Hematopoietic multipotent progenitor cell treated with erythropoietin and hydrocortisone succinate and interleukin-3 and kit ligand, for 6 days (in vitro differentiated cells): ENCODE measurements around the gene ENTREP1.
"Not testable (repeated sequence)": the region's sequence is repeated elsewhere in the genome, so short reads cannot be mapped to it uniquely, and the experiment has no call there.

Experiments
- DNase-seq: peaks from one replicate; pipeline ENCODE4 v3.0.0-alpha.2; 2015

Gene ENTREP1

GRCh38 chr9:69420611-69421270 lies 95.7 kb downstream of the ENTREP1 start:
- DNase-seq = no peak

DNA sequence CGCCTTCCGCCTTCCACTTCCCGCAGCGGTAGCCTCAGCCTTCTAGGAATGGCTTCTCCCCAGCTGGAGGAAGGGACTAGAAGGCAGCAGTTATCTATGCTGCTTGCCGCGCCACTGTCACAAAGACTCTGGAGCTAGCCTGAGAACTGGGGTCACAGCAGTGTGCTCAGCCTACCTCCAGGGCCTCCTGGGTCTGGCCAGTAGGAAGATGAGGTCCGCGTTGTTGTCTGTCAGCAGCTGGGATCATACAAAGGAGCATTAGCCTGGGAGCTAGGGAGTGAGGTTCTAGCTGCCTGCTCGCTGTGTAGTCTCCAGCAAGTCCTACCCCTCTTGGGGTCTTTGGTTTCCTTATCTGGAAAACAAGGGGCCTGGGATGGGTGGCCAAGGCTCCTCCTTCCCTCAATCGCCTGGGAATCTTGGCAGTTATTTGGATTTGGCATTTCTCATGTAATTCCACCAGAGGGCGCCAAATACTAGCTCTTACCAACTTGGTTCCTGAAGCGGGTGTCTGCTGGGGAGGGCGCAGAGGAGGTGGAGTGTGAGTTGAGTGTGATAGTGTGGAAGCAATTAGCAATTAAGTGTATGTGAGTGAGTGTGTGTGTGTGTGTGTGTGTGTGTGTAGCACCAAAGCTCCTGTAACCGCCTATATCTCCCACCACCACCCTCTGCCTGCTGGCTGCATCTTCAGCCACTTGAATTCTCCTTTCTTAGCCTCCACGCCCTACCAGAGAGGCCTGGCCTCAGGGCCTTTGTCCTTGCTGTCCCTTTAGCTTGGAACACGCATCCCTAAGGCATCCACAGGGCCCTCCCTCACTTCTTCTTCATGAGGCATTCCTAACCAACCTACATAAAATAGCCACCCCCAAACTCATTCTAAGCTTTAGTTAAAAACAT lies 97.1 kb downstream of the ENTREP1 start:
- DNase-seq = peak; percentile 83

DNA sequence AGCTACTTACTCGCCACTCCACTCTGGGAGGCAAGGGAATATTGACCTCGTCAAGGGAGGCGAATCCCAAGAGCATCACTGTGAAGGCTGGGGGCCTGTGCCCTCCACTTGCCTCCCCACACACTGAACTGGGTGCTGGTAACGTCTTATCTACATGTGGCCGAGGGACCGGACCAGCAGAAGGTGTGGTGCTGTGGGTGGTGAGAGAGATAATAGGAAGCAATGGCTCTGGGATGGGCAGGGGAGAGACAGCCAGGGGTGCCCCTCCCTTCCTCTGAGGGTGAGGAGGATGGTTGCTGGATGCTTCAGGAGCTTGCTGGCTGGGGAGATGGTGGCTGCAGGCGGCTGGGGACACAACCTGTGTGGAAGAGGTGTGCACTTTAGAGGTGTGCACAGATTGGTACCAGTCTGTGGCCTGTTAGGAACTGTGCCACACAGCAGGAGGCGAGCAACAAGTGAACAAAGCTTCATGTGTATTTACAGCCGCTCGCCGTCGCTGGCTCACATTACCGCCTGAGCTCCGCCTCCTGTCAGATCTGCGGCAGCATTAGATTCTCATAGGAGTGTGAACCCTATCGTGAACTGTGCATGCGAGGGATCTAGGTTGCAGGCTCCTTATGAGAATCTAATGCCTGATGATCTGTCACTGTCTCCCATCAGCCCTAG lies 100.3 kb downstream of the ENTREP1 start:
- peak; percentile 59 for DNase-seq

DNA sequence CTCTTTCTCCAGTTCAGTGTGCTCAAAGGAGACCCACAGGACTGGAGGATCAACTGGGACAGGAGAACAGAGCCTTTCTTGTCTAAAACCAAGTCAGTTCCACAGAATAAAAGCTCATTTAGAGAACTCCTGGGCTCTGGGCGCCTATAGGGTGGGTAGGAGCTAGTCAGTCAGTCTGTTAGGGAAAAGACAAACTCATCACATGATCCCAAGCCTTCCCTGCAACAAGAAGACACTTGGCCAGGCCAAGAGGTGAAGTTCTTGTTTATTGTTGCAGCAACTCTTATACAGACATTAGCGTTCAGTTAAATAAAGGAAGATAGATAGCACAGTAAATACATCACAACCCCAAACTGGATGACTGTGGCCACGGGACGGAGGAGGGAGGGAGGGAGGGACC lies 102.3 kb downstream of the ENTREP1 start:
- DNase-seq = no peak

DNA sequence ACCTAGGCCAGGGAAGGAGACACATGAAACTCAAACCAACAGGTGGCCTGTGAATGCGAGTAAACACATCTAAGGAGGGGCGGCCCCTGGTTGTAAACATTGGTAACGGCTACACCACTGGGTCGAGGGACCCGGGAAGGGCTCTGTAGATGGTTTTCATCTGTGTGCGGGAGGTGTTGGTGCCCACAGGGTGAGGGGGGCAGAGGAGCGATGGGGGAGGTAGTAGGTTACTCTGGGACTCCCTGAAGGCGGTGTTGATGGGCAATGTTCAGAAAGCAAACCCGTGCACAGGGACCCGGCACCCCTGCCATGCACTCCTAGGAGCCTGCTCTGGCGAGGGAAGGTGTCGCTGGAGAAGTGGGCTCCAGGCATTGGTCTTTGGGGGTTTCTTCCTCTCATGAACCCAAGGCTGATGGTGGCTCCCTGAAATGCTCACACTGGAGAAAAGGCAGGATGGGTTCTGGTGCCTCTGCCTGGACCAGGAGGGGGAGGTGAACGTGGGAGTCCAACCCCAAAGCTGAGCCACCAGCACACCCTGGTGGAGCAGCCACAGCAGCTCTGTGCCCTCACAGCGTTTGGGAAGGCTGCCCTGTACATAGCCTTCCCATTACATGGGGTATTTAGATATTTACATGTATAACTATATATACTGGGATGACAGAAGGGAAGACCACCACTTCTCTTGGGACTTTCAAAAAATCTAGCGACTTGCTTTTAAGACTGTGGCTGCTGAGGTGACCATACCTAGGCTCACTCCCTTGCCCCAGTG lies 103.2 kb downstream of the ENTREP1 start:
- DNase-seq = no peak

DNA sequence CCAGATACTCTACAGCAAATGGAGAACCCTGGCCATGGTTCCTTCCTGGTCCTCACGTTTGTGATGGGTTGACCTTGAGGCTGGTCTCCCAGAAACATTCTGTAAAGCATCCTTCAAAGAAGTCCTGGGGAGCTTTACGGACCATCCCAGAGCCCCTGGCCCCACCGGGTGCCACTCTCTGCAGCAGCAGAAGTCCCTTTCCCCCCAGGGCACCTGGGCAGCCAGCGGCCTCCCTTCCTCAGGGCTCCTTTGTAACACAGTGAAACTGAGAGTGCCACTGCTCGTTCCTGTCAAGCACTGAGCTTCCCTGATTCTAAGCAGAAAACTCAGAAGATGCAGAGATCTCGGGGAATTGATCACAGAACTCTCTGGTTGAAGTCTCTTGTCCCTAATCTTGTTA lies 104.3 kb downstream of the ENTREP1 start:
- no peak for DNase-seq

DNA sequence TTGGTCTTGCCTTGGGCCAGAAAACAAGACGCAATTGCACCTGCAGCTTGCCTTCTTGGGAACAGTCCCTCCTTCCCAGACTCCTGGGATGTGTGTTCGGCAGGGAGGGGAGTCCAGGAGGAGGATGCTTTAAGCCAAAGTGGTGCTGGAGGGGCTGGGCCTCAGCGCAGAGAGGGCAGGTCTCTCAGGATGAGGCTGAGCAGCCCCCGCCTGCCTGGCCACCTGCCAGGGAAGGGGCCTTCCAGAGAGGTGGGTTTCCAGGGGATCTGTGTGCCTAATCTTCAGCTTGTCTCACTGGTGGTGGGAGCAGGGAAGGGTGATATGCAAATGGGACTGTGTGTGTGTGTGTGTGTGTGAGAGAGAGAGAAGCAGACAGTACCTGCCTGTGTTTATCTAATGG lies 105.2 kb downstream of the ENTREP1 start:
- no peak for DNase-seq

- DNase-seq = no peak
Observed at GRCh38 chr9:69431203-69431602, 106.2 kb downstream of the ENTREP1 start.

DNA sequence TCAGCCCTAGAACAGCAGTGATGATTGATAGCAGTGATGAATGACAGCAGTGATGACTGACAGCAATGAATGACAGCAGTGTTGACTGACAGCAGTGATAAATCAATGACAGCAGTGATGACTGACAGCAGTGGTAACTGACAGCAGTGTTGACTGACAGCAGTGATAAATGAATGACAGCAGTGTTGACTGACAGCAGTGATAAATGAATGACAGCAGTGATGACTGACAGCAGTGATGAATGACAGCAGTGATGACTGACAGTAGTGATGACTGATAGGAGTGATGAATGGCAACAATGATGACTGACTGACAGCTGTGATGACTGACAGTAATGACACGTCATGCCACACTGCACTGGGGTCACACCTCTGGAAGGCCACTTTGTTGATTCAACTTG lies 106.8 kb downstream of the ENTREP1 start:
- no peak for DNase-seq

- DNase-seq = no peak
Observed at GRCh38 chr9:69432623-69433022, 107.6 kb downstream of the ENTREP1 start.

- no peak for DNase-seq
Observed at GRCh38 chr9:69433392-69433791, 108.4 kb downstream of the ENTREP1 start.

DNA sequence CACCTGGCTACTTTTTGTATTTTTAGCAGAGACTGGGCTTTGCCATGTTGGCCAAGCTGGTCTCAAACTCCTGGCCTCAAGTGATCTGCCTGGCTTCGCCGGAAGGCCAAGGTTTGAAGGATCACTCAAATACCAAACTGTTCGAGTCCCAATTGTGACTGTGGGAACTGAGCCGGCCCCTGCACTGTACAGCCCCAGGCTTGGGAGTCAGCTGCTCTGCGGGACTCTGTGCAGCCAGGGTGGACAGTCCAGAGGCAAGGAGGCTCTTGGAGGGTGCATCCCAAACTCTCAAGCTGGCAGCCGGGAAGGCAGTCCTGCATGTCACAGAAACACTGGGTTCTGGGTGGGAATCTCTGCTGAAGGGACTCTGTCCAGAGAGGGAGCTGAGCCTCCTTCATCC lies 109.0 kb downstream of the ENTREP1 start:
- no peak for DNase-seq

GRCh38 chr9:69439654-69440053 lies 114.6 kb downstream of the ENTREP1 start:
- DNase-seq = not testable (repeated sequence)

GRCh38 chr9:69440254-69440955 lies 115.4 kb downstream of the ENTREP1 start:
- DNase-seq = not testable (repeated sequence)
